ENCODE measurements around the gene AGA. TPM values are rescaled to one million over a fixed set of nuclear protein-coding genes. Genes with fewer than 3 reads are reported as not detected.

Gene AGA
- total and polyA plus RNA-seq, 10 of the 15 experiments (the other 5 are each of a cell fraction or from before 2014, with no cell fraction given), result 17.1 to 37.6 (median 24.5) TPM

DNA sequence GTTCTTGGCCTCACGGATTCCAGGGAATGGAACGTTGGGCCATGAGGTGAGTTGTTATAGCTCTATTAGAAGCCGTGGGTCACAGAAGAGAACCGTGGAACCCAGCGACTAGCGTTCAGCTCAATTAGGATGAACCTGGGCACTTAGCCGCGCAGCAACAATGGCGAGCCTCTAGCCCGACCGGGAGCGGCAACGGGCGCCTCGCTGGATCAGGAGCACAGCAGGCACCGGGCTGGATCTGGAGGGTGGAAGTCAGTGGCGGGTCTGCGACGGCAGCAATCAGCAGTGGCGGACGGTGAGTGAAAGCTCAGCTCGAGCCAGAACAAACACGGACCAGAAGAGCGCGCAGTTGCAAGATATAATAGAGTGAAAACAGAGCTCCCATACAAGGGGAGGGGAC, 34.2 kb downstream of the AGA start:
- Histone ChIP-seq H3K4me3 (no peak overlapping the region), H3K9me3 (replicated peaks; ENCODE audit: control insufficient read depth, insufficient read depth, low read length) (no peaks in the 10 kb centered on the region), H3K36me3 (ENCODE audit: control insufficient read depth in 2 of 2, insufficient read depth in 2 of 2, low read length in 1 of 2) (no peaks in the 10 kb centered on the region), H2AFZ (ENCODE audit: control insufficient read depth, low read depth, low read length) (no peak overlapping the region), H3K4me1 (ENCODE audit: control insufficient read depth, insufficient read depth, low read length) (no peaks in the 10 kb centered on the region), H3K27ac (ENCODE audit: control insufficient read depth, insufficient read depth) (no peak overlapping the region), H4K20me1 (ENCODE audit: control insufficient read depth, insufficient read depth) (no peaks in the 10 kb centered on the region), H3K27me3 (replicated peaks in 1 of 2; ENCODE audit: control insufficient read depth in 2 of 2, insufficient read depth in 2 of 2, low read length in 1 of 2) (no peaks in the 10 kb centered on the region), H3K79me2 (ENCODE audit: control insufficient read depth, insufficient read depth, low read length) (no peaks in the 10 kb centered on the region), H3K9ac (ENCODE audit: control insufficient read depth, insufficient read depth, low read length) (no peak overlapping the region), H3K4me2 (ENCODE audit: control insufficient read depth, insufficient read depth) (no peak overlapping the region)
- WGBS (ENCODE audit: insufficient coverage, insufficient replicate concordance, low lambda C conversion rate, missing lambda C conversion rate), result 64% methylated on average over 25 of the region's 25 CpGs
- FAIRE-seq (no peak), ATAC-seq (no peak), DNase-seq (ENCODE audit: low read depth, low spot score) (no peak)
- BruUV-seq (replicated peaks), result no TSS peak
- intact Hi-C loops (cut with micrococcal nuclease; ENCODE audit: unreplicated experiment), result no loop called here
- in situ Hi-C loops (cut with MboI), result no loop called here
- ChIA-PET RAD21 (ENCODE audit: unreplicated experiment) (no interaction called here), SMC1A (ENCODE audit: uncharacterized antibody, unreplicated experiment) (no interaction called here), CTCF (no interaction called here), POLR2A (no interaction called here)
- TF ChIP-seq RFX5 (IDR thresholded peaks at IDR 0.05; ENCODE audit: low read depth, low read length), result no peak
- no peak for TF ChIP-seq POLR2AphosphoS2 (IDR thresholded peaks at IDR 0.05; ENCODE audit: low read depth, low read length)

DNA sequence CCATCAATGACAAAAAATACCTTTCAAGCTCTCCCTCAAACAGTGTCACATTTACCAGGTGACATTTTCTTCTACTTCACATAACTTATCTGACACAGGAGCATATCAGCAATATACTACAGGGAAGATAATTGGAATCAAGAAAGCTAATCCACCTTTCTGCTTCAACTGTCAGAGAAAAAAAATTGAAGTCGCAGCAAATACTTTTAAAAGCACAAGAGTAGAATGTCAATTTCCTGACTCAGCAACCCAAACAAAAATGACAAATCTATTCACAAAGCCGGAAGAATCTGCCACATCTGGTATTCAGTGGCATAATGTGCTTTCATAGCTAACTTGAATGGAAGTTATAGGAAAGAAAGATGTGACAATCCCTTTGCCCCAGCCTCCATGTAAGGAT, 36.7 kb downstream of the AGA start:
- Histone ChIP-seq H3K36me3 (ENCODE audit: control insufficient read depth in 2 of 2, insufficient read depth in 2 of 2, low read length in 1 of 2) (no peaks in the 10 kb centered on the region), H2AFZ (ENCODE audit: control insufficient read depth, low read depth, low read length) (no peak overlapping the region), H3K4me3 (no peak overlapping the region), H4K20me1 (ENCODE audit: control insufficient read depth, insufficient read depth) (no peaks in the 10 kb centered on the region), H3K9me3 (replicated peaks; ENCODE audit: control insufficient read depth, insufficient read depth, low read length) (no peaks in the 10 kb centered on the region), H3K4me2 (ENCODE audit: control insufficient read depth, insufficient read depth) (no peak overlapping the region), H3K27ac (ENCODE audit: control insufficient read depth, insufficient read depth) (no peak overlapping the region), H3K9ac (ENCODE audit: control insufficient read depth, insufficient read depth, low read length) (no peak overlapping the region), H3K79me2 (ENCODE audit: control insufficient read depth, insufficient read depth, low read length) (no peaks in the 10 kb centered on the region), H3K27me3 (replicated peaks in 1 of 2; ENCODE audit: control insufficient read depth in 2 of 2, insufficient read depth in 2 of 2, low read length in 1 of 2) (no peaks in the 10 kb centered on the region), H3K4me1 (ENCODE audit: control insufficient read depth, insufficient read depth, low read length) (no peaks in the 10 kb centered on the region)
- POLR2A ChIA-PET, result no interaction called here
- FAIRE-seq (no peak), ATAC-seq (no peak), DNase-seq (ENCODE audit: low read depth, low spot score) (no peak)
- intact Hi-C loops (cut with micrococcal nuclease; ENCODE audit: unreplicated experiment), result no loop called here
- TF ChIP-seq JUNB (IDR thresholded peaks at IDR 0.05) (no peak), RB1 (IDR thresholded peaks at IDR 0.05; ENCODE audit: borderline replicate concordance) (no peak), SMC3 (IDR thresholded peaks at IDR 0.05; ENCODE audit: borderline replicate concordance, low read length) (no peak), NBN (IDR thresholded peaks at IDR 0.05) (no peak), IRF4 (IDR thresholded peaks at IDR 0.05; ENCODE audit: low read depth, low read length) (no peak), EZH2 (IDR thresholded peaks at IDR 0.05; ENCODE audit: borderline replicate concordance, control insufficient read depth, low read depth, low read length) (no peak)
- SMC1A ChIA-PET (ENCODE audit: uncharacterized antibody, unreplicated experiment), result no interaction called here
- RAD21 ChIA-PET (ENCODE audit: unreplicated experiment), result no interaction called here
- no TSS peak for BruUV-seq (replicated peaks)
- CTCF ChIA-PET, result interaction anchor here (0.6 kb wide), 1 partner anchor 9 kb away, joined by 3 read pairs; no protein-coding TSS in a partner anchor
- WGBS (ENCODE audit: insufficient coverage, insufficient replicate concordance, low lambda C conversion rate, missing lambda C conversion rate), result 86% methylated on average over 2 of the region's 2 CpGs
- in situ Hi-C loops (cut with MboI), result no loop called here
